Measurements from ENCODE around the gene MLLT10.
"Not testable (repeated sequence)": the region's sequence is repeated elsewhere in the genome, so short reads cannot be mapped to it uniquely, and the experiment has no call there.

The MLLT10 gene

GRCh38 chr10:21705828-21706176 is 171.8 kb downstream of the MLLT10 start:
- DNase-seq (ENCODE audit: insufficient read length, low spot score) (no peak), FAIRE-seq (no peak)
- TF ChIP-seq, protein P1, sequence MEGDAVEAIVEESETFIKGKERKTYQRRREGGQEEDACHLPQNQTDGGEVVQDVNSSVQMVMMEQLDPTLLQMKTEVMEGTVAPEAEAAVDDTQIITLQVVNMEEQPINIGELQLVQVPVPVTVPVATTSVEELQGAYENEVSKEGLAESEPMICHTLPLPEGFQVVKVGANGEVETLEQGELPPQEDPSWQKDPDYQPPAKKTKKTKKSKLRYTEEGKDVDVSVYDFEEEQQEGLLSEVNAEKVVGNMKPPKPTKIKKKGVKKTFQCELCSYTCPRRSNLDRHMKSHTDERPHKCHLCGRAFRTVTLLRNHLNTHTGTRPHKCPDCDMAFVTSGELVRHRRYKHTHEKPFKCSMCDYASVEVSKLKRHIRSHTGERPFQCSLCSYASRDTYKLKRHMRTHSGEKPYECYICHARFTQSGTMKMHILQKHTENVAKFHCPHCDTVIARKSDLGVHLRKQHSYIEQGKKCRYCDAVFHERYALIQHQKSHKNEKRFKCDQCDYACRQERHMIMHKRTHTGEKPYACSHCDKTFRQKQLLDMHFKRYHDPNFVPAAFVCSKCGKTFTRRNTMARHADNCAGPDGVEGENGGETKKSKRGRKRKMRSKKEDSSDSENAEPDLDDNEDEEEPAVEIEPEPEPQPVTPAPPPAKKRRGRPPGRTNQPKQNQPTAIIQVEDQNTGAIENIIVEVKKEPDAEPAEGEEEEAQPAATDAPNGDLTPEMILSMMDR (IDR thresholded peaks at IDR 0.05; ENCODE audit: insufficient read depth, missing control alignments): no peak

- TF ChIP-seq, protein P1 (IDR thresholded peaks at IDR 0.05; ENCODE audit: insufficient read depth, missing control alignments): no peak
- DNase-seq (ENCODE audit: insufficient read length, low spot score) (no peak), FAIRE-seq (no peak)
Observed at GRCh38 chr10:21707498-21707897, 173.5 kb downstream of the MLLT10 start.

- DNase-seq (ENCODE audit: insufficient read length, low spot score): no peak
- TF ChIP-seq, protein P1 (IDR thresholded peaks at IDR 0.05; ENCODE audit: insufficient read depth, missing control alignments): no peak
Observed at GRCh38 chr10:21712975-21713374, 178.9 kb downstream of the MLLT10 start.

GRCh38 chr10:21715531-21716195 is 181.6 kb downstream of the MLLT10 start:
- DNase-seq (ENCODE audit: insufficient read length, low spot score): no peak
- TF ChIP-seq, protein P1 (IDR thresholded peaks at IDR 0.05; ENCODE audit: insufficient read depth, missing control alignments): no peak
- FAIRE-seq: no peak

More at GRCh38 chr10:21712975-21713374, 178.9 kb downstream of the MLLT10 start:
- FAIRE-seq: no peak

- FAIRE-seq: not testable (repeated sequence)
Observed at GRCh38 chr10:21717437-21718054, 183.5 kb downstream of the MLLT10 start.

GRCh38 chr10:21719502-21719901 is 185.5 kb downstream of the MLLT10 start:
- TF ChIP-seq, protein P1 (IDR thresholded peaks at IDR 0.05; ENCODE audit: insufficient read depth, missing control alignments): no peak
- no peak for DNase-seq (ENCODE audit: insufficient read length, low spot score)
- peak; percentile 66 for FAIRE-seq

More at GRCh38 chr10:21717437-21718054, 183.5 kb downstream of the MLLT10 start:
- not testable (repeated sequence) for DNase-seq (ENCODE audit: insufficient read length, low spot score)

GRCh38 chr10:21720090-21720489 is 186.1 kb downstream of the MLLT10 start:
- DNase-seq (ENCODE audit: insufficient read length, low spot score) (no peak), FAIRE-seq (peak; percentile 29)
- TF ChIP-seq, protein P1 (IDR thresholded peaks at IDR 0.05; ENCODE audit: insufficient read depth, missing control alignments): no peak

Data from D721Med (cell line).